K562 (cell line): Measurements from ENCODE around the gene MEAF6. TPM values are rescaled to one million over a fixed set of nuclear protein-coding genes. Genes with fewer than 3 reads are reported as not detected.
A peak's percentile ranks its signal among the peaks of the same experiment; 100 is the strongest.

ENCODE experiments used
- CXXC5 ChIP-seq: fragments of 250-450 bp; sonication (Bioruptor Pico); IDR thresholded peaks from 2 replicates; pipeline ENCODE4 v1.8.0; 2022; ENCODE audit warnings: inconsistent platforms, mild to moderate bottlenecking, moderate library complexity
- JUNB ChIP-seq: fragments of 450-650 bp; formaldehyde crosslinking; conservative IDR thresholded peaks from 2 replicates; pipeline ENCODE4 v1.4.0; 2020; ENCODE audit warnings: mild to moderate bottlenecking
- MCM3 ChIP-seq: fragments of 450-650 bp; IDR thresholded peaks from 2 replicates; pipeline ENCODE4 v1.6.1; 2016
- NFATC3 ChIP-seq: fragments of 450-650 bp; IDR thresholded peaks from 2 replicates; pipeline ENCODE4 v1.6.1; 2017; ENCODE audit warnings: mild to moderate bottlenecking
- SAFB ChIP-seq: fragments of 200-400 bp; formaldehyde crosslinking; IDR thresholded peaks from 2 replicates; pipeline ENCODE4 v1.6.1; 2017; ENCODE audit warnings: low read depth, low read length, borderline replicate concordance
- ZNF347 ChIP-seq: fragments of 450-650 bp; formaldehyde crosslinking; IDR thresholded peaks from 2 replicates; pipeline ENCODE4 v1.4.0; 2020; ENCODE audit warnings: low read depth, mild to moderate bottlenecking, moderate library complexity
- polyA plus RNA-seq, 8 experiments: library from polyadenylated mRNA; depleted of rRNA in 4 of 8; stranded (reverse) in 5 of 8; unstranded in 3 of 8; fragments of >200 nt; fragmentation: Nextera tagmentation in 2 of 8; fragmentation: Illumina TruSeq in 1 of 8; extraction: Ambion mirVana in 2 of 8; extraction: Trizol in 1 of 8; gene quantifications; 2 replicates each; pipeline versions ENCODE4 v1.2.1 to v1.2.3, GENCODE V29; 2011 to 2014; ENCODE audit warnings: inconsistent platforms in 1 of 8, missing spikeins in 1 of 8
- total RNA-seq, 7 experiments: library from RNA; depleted of rRNA in 6 of 7; stranded (reverse); fragments of >200 nt in 6 of 7; fragmentation: Illumina TruSeq in 2 of 7; extraction: Trizol in 2 of 7; gene quantifications; 2 replicates each; pipeline versions ENCODE4 v1.2.1 to v1.2.3, GENCODE V29; 2011 to 2021; ENCODE audit warnings: low replicate concordance in 1 of 7
- TF ChIP-seq, protein P1 (sequence below), 2 experiments: fragments of 450-650 bp; IDR thresholded peaks; 2 replicates each; pipeline ENCODE4 v1.6.1; 2016; ENCODE audit warnings: mild to moderate bottlenecking in 2 of 2, borderline replicate concordance in 1 of 2, low read depth in 1 of 2, moderate library complexity in 1 of 2
- TF ChIP-seq, protein P2 (sequence below): fragments of 450-650 bp; IDR thresholded peaks from 2 replicates; pipeline ENCODE4 v1.6.1; 2017; ENCODE audit warnings: mild to moderate bottlenecking, moderate library complexity
- TF ChIP-seq, protein P3 (sequence below): sonication (generic); formaldehyde crosslinking; IDR thresholded peaks from 2 replicates; pipeline ENCODE4 v1.8.0; 2022; ENCODE audit warnings: missing genetic modification reagents, mild to moderate bottlenecking, moderate library complexity, borderline replicate concordance
- TF ChIP-seq, protein P4 (sequence below): fragments of 250-450 bp; sonication (Bioruptor Pico); IDR thresholded peaks from 2 replicates; pipeline ENCODE4 v1.5.0; 2021; ENCODE audit warnings: mild to moderate bottlenecking, moderate library complexity

The MEAF6 gene
- total and polyA plus RNA-seq, 9 of the 15 experiments (the other 6 are each of a cell fraction or from before 2014, with no cell fraction given) = 55.0 to 151 (median 92.3) TPM

DNA sequence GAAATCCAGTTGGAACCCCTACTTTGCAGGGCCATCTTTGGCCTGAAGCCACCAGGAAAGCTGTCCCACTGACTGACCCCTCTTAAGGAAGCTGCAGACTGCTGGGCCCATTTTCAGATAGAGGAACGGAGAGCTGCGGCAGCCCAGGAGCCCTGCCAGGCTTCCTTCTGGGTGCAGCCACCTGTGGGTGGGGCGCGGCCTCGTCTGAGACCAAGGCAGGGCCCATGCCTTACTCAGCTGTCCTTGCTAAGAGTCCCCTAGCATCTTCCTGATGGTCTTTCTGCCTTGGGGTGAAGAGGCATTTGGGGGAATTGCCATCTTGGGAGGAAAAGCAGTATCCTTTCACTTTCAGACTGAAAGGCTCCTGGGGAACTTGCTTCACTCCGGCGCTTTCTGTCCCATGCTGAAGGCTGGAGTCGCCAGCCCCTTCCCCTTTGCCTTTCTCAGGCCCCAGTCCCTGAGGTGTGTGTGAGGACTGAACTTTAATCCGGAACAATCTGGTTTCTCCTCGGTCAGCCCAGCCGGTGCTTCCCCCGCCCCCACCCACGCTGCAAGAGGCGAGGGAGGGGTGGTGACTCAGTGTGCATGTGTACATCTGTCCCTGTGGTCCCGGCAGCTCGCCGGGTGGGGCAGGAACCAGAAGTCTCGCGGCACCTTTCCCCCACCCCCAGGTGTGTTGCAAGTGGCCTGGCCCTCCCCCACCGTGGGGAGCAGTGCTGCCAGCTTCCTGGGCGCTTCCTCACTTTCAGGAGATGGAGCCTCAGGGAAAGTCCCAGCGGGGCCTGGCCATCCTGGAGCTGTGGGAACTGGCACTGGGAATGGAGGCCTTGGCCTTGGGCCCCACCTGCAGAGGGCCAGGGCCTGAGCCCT, 35.1 kb downstream of the MEAF6 start (continued):
- TF ChIP-seq, protein P1, sequence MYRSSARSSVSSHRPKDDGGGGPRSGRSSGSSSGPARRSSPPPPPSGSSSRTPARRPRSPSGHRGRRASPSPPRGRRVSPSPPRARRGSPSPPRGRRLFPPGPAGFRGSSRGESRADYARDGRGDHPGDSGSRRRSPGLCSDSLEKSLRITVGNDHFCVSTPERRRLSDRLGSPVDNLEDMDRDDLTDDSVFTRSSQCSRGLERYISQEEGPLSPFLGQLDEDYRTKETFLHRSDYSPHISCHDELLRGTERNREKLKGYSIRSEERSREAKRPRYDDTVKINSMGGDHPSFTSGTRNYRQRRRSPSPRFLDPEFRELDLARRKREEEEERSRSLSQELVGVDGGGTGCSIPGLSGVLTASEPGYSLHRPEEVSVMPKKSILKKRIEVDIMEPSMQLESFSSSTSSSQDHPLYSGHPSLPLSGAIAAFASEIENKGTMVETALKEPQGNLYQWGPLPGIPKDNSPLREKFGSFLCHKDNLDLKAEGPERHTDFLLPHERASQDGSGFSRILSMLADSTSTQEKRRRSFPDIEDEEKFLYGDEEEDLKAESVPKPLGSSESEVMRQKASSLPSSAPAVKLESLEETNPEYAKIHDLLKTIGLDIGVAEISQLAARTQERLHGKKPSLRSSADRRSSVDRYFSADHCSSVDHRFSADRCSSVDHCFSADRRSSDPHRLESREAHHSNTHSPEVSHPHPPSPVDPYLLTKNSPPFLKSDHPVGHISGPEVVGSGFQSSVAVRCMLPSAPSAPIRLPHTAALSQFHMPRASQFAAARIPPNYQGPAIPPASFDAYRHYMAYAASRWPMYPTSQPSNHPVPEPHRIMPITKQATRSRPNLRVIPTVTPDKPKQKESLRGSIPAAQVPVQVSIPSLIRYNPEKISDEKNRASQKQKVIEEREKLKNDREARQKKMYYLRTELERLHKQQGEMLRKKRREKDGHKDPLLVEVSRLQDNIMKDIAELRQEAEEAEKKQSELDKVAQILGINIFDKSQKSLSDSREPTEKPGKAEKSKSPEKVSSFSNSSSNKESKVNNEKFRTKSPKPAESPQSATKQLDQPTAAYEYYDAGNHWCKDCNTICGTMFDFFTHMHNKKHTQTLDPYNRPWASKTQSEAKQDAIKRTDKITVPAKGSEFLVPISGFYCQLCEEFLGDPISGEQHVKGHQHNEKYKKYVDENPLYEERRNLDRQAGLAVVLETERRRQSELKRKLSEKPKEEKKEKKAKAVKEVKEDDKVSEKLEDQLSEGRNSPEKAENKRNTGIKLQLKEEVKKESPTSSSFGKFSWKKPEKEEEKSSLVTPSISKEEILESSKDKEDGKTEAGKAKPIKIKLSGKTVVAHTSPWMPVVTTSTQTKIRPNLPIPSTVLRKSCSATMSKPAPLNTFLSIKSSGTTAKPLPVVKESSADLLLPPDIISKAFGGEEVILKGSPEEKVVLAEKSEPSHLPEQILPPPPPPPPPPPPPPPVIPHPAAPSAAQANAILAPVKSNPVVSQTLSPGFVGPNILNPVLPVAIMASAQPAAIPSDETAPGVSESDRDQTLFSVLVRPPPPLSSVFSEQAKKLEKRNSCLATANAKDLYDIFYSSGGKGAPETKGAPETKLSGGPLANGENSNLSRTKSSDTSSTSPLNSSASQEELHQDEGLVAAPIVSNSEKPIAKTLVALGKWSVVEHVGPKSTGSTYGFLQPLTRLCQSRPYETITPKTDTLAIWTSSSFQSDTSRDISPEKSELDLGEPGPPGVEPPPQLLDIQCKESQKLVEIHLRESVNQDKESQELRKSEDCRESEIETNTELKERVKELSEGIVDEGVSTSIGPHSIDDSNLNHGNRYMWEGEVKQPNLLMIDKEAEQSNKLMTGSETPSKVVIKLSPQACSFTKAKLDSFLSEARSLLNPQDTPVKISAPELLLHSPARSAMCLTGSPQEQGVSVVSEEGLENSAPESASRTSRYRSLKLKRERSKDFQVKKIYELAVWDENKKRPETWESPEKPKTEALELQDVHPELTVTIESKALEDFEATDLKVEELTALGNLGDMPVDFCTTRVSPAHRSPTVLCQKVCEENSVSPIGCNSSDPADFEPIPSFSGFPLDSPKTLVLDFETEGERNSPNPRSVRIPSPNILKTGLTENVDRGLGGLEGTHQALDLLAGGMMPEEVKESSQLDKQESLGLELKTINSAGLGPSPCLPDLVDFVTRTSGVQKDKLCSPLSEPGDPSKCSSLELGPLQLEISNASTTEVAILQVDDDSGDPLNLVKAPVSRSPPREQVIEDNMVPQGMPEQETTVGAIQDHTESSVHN (IDR thresholded peaks at IDR 0.05; ENCODE audit: borderline replicate concordance in 1 of 2, low read depth in 1 of 2) = no peak
- TF ChIP-seq NFATC3 = no peak
- TF ChIP-seq, protein P2, sequence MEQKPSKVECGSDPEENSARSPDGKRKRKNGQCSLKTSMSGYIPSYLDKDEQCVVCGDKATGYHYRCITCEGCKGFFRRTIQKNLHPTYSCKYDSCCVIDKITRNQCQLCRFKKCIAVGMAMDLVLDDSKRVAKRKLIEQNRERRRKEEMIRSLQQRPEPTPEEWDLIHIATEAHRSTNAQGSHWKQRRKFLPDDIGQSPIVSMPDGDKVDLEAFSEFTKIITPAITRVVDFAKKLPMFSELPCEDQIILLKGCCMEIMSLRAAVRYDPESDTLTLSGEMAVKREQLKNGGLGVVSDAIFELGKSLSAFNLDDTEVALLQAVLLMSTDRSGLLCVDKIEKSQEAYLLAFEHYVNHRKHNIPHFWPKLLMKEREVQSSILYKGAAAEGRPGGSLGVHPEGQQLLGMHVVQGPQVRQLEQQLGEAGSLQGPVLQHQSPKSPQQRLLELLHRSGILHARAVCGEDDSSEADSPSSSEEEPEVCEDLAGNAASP = no peak
- TF ChIP-seq MCM3 = no peak
- no peak for TF ChIP-seq JUNB (CRISPR knock-in tag)
- TF ChIP-seq SAFB = no peak
- TF ChIP-seq ZNF347 (CRISPR knock-in tag) = no peak
- TF ChIP-seq, protein P3, sequence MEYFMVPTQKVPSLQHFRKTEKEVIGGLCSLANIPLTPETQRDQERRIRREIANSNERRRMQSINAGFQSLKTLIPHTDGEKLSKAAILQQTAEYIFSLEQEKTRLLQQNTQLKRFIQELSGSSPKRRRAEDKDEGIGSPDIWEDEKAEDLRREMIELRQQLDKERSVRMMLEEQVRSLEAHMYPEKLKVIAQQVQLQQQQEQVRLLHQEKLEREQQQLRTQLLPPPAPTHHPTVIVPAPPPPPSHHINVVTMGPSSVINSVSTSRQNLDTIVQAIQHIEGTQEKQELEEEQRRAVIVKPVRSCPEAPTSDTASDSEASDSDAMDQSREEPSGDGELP (CRISPR knock-in tag) = peak; percentile 90
- TF ChIP-seq, protein P4, sequence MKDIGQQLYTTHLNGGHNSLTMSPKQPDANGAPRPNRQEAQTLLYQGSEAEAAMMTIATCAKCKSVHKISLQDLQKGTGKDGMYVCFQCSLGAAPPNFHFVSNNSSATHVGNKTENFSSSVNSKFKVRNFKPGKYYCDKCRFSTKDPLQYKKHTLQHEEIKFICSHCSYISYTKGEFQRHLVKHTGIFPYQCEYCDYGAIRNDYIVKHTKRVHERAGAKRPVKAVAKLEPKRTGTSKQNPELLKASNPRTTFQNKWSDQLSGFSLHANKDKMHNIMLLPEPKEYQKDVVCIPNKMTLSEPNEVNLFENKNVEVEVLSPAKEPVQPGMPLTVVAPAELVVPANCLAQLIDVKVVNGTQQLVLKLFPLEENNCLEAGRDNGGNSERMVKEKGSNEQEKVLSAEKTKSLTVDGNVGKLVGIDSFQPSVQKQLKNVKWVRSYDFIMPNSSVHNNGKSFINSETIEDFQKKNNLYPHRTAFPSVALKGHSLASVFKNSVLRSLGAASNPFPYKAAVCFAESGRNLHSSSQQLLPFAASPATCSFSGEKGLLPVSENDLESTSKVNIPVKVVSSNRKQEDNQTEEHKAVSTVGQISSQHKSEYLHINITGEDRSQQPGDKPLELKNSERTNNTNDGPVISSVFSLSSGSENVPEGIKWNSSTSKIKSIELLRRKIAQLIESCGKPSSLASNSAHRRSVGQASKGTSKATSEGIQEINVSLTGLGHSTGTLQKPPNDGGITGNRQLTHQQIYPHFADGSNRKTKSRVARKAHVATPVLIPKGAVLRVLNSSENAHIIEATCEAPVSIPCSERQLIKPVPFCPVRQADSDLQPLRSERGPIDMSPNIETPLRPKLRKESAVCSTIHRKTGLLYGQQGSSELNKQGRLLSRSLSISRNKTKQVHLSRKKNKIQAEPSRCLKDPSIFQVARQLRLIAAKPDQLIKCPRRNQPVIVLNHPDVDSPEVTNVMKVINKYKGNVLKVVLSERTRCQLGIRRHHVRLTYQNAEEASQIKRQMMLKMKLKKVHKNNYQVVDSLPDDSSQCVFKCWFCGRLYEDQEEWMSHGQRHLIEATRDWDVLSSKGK (CRISPR knock-in tag) = no peak
- TF ChIP-seq CXXC5 (CRISPR knock-in tag) = peak; percentile 59
